AG10803 (cell line): ENCODE results near the gene MAGI3.

Source experiments
- DNase-seq: peaks from one replicate; pipeline ENCODE4 v3.0.0; 2010; ENCODE audit warnings: low read depth
- H3K4me3 ChIP-seq: 2 replicates; pipeline ENCODE4 v1.5.1; 2011; ENCODE audit warnings: mild to moderate bottlenecking, low read length, control low read depth
- CTCF ChIP-seq: conservative IDR thresholded peaks from 2 replicates; pipeline ENCODE4 v1.5.1; 2011; ENCODE audit warnings: mild to moderate bottlenecking, low read length, control low read depth, inconsistent platforms

MAGI3 gene

DNA sequence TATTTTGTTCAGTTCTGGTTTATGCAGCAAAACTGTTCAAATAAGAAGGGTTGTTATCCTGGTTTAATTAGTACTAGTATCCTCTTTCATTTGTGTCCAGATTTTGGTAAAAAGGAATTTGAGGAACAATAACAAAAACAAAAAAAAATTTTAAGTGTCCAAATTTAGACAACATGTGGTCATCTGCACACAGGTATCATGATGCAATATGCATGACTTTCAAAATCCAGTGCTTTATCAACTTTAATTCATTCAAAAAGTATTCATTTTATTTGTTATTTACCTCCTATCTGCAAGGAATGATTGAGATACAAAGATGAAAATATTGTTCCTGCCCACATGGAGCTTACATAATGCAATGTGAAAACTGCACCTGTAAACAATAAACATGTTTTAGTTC, 16.7 kb upstream of the MAGI3 start:
- no peak for DNase-seq
- TF ChIP-seq CTCF = no peak
- no peak overlapping the region for H3K4me3 ChIP-seq

DNA sequence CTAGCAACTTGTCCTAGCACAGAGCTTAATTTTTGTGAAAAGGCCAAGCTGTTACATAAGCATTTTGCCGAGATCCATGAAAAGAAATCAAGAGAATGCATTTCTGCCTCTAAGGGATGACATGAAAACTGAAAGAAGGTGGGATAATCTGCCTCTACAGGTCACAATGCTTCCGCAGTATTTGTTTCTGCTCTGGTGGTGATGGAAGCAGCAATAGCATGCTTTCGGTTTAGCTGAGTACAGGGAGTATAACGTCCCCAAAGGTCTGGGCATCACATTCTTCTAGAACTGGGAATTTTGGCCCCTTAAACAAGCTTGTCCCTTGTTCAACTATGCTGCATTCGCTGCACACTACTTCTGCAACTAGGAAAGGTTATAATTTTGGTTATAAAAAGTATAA, 14.4 kb upstream of the MAGI3 start:
- no peak for DNase-seq
- H3K4me3 ChIP-seq = no peak overlapping the region
- no peak for TF ChIP-seq CTCF

GRCh38 chr1:113380075-113380474, 10.2 kb upstream of the MAGI3 start:
- DNase-seq = no peak
- no peak for TF ChIP-seq CTCF
- H3K4me3 ChIP-seq = no peak overlapping the region

DNA sequence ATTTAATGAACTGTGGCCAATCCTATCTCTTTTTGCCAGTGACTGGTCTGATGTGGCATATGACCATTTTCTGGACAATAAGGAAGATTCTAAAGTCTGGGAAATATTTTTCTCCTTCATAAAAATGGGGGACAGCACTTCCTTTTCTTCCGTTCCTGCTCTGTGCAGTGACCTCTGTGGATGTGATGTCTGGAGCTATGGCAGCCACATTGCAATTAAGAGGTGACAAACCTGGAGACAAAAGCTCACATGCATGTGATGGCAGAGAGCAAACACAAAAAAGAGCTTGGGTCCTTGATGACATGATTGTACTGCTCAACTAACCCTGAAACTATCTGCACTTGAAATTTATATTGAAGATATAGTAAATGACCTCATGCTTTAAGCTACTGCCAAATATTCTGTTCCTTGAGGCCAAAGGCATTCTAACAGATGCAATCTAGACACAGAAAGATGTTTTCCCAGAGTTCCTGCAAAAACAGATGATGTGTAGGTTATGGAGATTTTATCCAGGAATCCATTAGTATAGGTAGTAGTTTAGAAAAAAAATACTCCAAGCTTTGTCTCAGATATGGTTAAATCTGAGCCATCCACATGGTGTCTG, 2.2 kb upstream of the MAGI3 start:
- H3K4me3 ChIP-seq = no peak overlapping the region
- no peak for TF ChIP-seq CTCF
- DNase-seq = no peak

DNA sequence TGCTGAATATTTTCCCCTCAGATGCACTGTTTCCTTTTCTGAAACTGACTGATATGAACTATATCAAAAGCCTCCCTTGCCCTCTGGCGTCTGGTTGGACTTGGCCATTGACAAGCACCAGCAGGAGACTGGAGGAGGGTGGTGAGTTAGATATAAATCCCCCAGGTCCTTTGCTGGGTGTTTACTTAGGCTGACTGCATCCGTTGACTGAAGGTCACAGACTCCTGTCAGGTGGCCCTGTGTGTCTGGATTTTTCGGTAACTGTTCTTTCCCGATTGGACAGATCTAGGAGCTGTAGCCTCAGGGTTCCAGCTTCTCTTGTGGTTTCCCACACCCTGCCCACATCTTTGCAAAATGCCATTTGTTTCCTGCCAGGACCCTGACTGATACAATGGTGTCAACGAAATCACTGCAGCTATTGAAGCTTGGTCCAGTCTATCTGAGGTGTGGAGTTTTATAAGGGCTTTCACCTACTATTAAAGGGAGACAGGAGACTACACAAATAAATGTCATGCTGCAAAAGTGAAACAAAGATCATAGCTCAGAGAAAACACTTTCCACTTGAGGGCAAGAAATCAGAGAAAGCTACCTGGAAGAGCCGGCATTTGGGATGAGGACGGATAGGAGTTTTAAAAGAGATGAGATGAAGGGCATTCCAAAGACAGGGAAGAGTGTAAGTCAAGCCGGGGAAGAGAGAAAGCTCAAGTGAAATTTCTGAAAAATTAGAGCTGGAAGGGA, 1.5 kb upstream of the MAGI3 start:
- peak; percentile 9 for DNase-seq
- TF ChIP-seq CTCF = no peak
- H3K4me3 ChIP-seq = peak overlapping the region; percentile 75

GRCh38 chr1:113389359-113389952, 859 bp upstream of the MAGI3 start:
- no peak for TF ChIP-seq CTCF
- H3K4me3 ChIP-seq = peak overlapping the region; percentile 75
- DNase-seq = no peak
